MV-4-11 (cell line): ENCODE results near the gene GRIA3.

Source experiments
- DNase-seq: peaks from one replicate; lab custom pipeline; 2025; lab: John Stamatoyannopoulos, UW

GRIA3 gene

GRCh38 chrX:123199338-123199737, 15.3 kb downstream of the GRIA3 start:
- no peak for DNase-seq

- DNase-seq = no peak
Measured at GRCh38 chrX:123201720-123202119, 17.6 kb downstream of the GRIA3 start.

- no peak for DNase-seq
Measured at GRCh38 chrX:123202523-123202922, 18.4 kb downstream of the GRIA3 start.

- DNase-seq = no peak
Measured at GRCh38 chrX:123203772-123204171, 19.7 kb downstream of the GRIA3 start.

GRCh38 chrX:123206176-123206575, 22.1 kb downstream of the GRIA3 start:
- no peak for DNase-seq

- no peak for DNase-seq
Measured at GRCh38 chrX:123210252-123210651, 26.2 kb downstream of the GRIA3 start.

GRCh38 chrX:123215397-123216089, 31.5 kb downstream of the GRIA3 start:
- no peak for DNase-seq

- DNase-seq = no peak
Measured at GRCh38 chrX:123217077-123217476, 33.0 kb downstream of the GRIA3 start.

- no peak for DNase-seq
Measured at GRCh38 chrX:123217728-123218127, 33.6 kb downstream of the GRIA3 start.

- DNase-seq = no peak
Measured at GRCh38 chrX:123219916-123220315, 35.8 kb downstream of the GRIA3 start.

- no peak for DNase-seq
Measured at GRCh38 chrX:123222920-123223319, 38.8 kb downstream of the GRIA3 start.

GRCh38 chrX:123223409-123223808, 39.3 kb downstream of the GRIA3 start:
- no peak for DNase-seq

- DNase-seq = no peak
Measured at GRCh38 chrX:123223859-123224258, 39.8 kb downstream of the GRIA3 start.

GRCh38 chrX:123230798-123231197, 46.7 kb downstream of the GRIA3 start:
- no peak for DNase-seq

- DNase-seq = no peak
Measured at GRCh38 chrX:123236859-123237258, 52.8 kb downstream of the GRIA3 start.

- DNase-seq = no peak
Measured at GRCh38 chrX:123237271-123237670, 53.2 kb downstream of the GRIA3 start.

- no peak for DNase-seq
Measured at GRCh38 chrX:123254457-123254856, 70.4 kb downstream of the GRIA3 start.

- peak; percentile 25 for DNase-seq
Measured at GRCh38 chrX:123256378-123256777, 72.3 kb downstream of the GRIA3 start.

- no peak for DNase-seq
Measured at GRCh38 chrX:123260920-123261418, 76.9 kb downstream of the GRIA3 start.

- no peak for DNase-seq
Measured at GRCh38 chrX:123263270-123263669, 79.2 kb downstream of the GRIA3 start.

GRCh38 chrX:123263747-123264146, 79.7 kb downstream of the GRIA3 start:
- no peak for DNase-seq

- DNase-seq = no peak
Measured at GRCh38 chrX:123267220-123267619, 83.1 kb downstream of the GRIA3 start.

- no peak for DNase-seq
Measured at GRCh38 chrX:123271902-123272301, 87.8 kb downstream of the GRIA3 start.

- no peak for DNase-seq
Measured at GRCh38 chrX:123272630-123273029, 88.6 kb downstream of the GRIA3 start.
